Body of pancreas (tissue), 4 donors: ENCODE measurements around the gene JPH3. TPM values are rescaled to one million over a fixed set of nuclear protein-coding genes. Genes with fewer than 3 reads are reported as not detected.

Experiments
- ATAC-seq: fragments of 150-250 bp; one replicate; pipeline ENCODE4 v1.9.1; 2016
- DNase-seq, 4 donors: peaks; one replicate each; pipeline ENCODE4 v3.0.0-alpha.2; 2019
- H3K27ac ChIP-seq, 4 donors: fragments of 200-600 bp; sonication (generic); 1 replicate in 3 of 4; 2 replicates in 1 of 4; pipeline versions ENCODE4 v1.5.1 to v1.6.1; 2016 to 2019; ENCODE audit warnings: mild to moderate bottlenecking in 1 of 4, mixed read lengths in 1 of 4, moderate library complexity in 1 of 4
- H3K27me3 ChIP-seq, 2 donors: fragments of 200-600 bp; sonication (generic); one replicate each; pipeline ENCODE4 v1.6.0; 2016; ENCODE audit warnings: mild to moderate bottlenecking in 1 of 2
- H3K36me3 ChIP-seq, 2 donors: fragments of 200-600 bp; sonication (generic); replicated peaks in 1 of 2; 2 replicates each; pipeline ENCODE4 v1.5.1; 2016; ENCODE audit warnings: low read depth in 2 of 2; ENCODE audit not compliant: insufficient read depth in 1 of 2
- H3K4me1 ChIP-seq: fragments of 200-600 bp; sonication (generic); one replicate; pipeline ENCODE4 v1.6.0; 2016
- H3K4me3 ChIP-seq, 2 donors: fragments of 200-600 bp; sonication (generic); 1 replicate in 1 of 2; 2 replicates in 1 of 2; pipeline ENCODE4 v1.5.1; 2016 to 2019
- H3K9me3 ChIP-seq, 3 donors: fragments of 200-600 bp; sonication (generic); 1 replicate in 2 of 3; 2 replicates in 1 of 3; pipeline ENCODE4 v1.5.1; 2016
- POLR2A ChIP-seq, 3 donors: fragments of 450-650 bp; IDR thresholded peaks; one replicate each; pipeline ENCODE4 v1.6.1; 2016; ENCODE audit warnings: antibody characterized with exemption in 3 of 3, mild to moderate bottlenecking in 2 of 3
- WGBS, 2 donors: methylation state at CpG; one replicate each; pipeline ENCODE4 v1.1.5; 2017; 5-methylcytosine and 5-hydroxymethylcytosine counted together
- intact Hi-C: fragments of 100-400 bp; cut with DNase I; formaldehyde crosslinking; loops from one replicate; pipeline ENCODE4 v1.15.1; 2023
- total RNA-seq, 2 donors: library from RNA; depleted of rRNA; stranded (reverse); fragments of >200 nt; gene quantifications; one replicate each; pipeline ENCODE4 v1.1.0, GENCODE V29; 2016
- TF ChIP-seq, protein P1 (sequence below), 7 experiments: fragments of 450-650 bp in 4 of 7; fragments of 200-600 bp in 3 of 7; sonication (generic) in 3 of 7; IDR thresholded peaks; one replicate each; pipeline ENCODE4 v1.5.1; 2016 to 2019; ENCODE audit warnings: antibody characterized with exemption in 7 of 7

The JPH3 gene
- total RNA-seq, 2 donors from 2014 or later, result not detected

DNA sequence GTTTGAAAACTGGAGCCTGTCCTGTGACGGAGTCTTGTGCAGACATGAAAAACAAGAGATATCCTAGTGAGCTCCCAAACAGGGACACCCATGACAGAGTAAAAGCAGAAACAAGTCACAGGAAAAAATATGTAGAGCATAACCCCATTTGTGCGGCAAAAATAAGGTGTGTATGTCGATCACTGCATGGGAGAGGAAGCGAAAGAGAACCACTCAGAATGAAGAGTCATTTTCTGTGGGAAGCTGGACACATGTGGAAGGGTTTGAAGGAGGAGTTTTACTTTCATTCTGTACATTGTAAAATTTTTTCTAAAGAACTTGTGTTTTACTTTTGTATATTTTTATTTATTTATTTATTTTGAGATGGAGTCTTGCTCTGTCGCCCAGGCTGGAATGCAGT is 72.1 kb downstream of the JPH3 start:
- no peaks in the 10 kb centered on the region for H3K9me3 ChIP-seq
- TF ChIP-seq, protein P1, sequence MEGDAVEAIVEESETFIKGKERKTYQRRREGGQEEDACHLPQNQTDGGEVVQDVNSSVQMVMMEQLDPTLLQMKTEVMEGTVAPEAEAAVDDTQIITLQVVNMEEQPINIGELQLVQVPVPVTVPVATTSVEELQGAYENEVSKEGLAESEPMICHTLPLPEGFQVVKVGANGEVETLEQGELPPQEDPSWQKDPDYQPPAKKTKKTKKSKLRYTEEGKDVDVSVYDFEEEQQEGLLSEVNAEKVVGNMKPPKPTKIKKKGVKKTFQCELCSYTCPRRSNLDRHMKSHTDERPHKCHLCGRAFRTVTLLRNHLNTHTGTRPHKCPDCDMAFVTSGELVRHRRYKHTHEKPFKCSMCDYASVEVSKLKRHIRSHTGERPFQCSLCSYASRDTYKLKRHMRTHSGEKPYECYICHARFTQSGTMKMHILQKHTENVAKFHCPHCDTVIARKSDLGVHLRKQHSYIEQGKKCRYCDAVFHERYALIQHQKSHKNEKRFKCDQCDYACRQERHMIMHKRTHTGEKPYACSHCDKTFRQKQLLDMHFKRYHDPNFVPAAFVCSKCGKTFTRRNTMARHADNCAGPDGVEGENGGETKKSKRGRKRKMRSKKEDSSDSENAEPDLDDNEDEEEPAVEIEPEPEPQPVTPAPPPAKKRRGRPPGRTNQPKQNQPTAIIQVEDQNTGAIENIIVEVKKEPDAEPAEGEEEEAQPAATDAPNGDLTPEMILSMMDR (IDR thresholded peaks at IDR 0.05), result no peak
- no peak for TF ChIP-seq POLR2A (IDR thresholded peaks at IDR 0.05)
- intact Hi-C loops, result no loop called here
- 71 to 78% methylated on average over 5 of the region's 5 CpGs for WGBS, 2 donors
- H3K27me3 ChIP-seq, result no peaks in the 10 kb centered on the region
- H3K27ac ChIP-seq, result no peak overlapping the region
- no peak for DNase-seq
- H3K4me3 ChIP-seq, result no peak overlapping the region
- H3K4me1 ChIP-seq, result no peaks in the 10 kb centered on the region
- ATAC-seq, result no peak
- no peaks in the 10 kb centered on the region for H3K36me3 ChIP-seq

DNA sequence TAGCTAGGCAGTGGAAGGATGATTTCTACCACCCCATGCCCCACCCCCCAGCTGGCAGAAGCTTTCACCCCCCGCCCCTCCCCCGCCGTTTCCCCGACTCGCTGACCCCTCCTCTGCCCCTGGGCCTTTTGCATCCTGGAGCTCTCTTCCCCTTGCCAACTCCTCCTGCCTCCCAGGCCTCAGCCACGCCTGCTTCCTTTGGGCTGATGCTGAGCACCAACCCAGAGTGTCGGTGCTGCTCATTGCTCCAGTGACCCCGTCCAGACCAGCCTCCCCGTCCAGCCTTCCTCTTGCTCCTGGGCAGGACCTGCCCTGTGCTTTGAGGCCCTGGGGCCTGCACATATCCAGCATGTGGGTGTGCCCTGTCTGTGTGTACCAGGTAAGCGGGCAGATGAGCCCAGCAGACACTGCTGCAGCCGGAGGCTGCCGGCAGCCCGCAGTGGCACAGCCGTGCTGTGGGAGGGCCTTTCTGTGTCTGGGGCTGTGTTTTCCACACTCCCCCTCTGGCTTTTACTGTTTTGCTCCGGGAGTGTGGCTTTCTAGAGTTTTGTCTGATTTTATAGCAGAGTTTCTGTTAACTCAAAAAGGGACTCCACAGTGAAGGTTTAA is 72.9 kb downstream of the JPH3 start:
- no peak for DNase-seq
- intact Hi-C loops, result no loop called here
- H3K9me3 ChIP-seq, result no peaks in the 10 kb centered on the region
- H3K4me1 ChIP-seq, result no peaks in the 10 kb centered on the region
- H3K4me3 ChIP-seq, result no peak overlapping the region
- 31 to 40% methylated on average over 13 to 14 of the region's 15 CpGs for WGBS, 2 donors
- H3K27ac ChIP-seq, result no peak overlapping the region
- TF ChIP-seq, protein P1 (IDR thresholded peaks at IDR 0.05), result no peak
- no peak for TF ChIP-seq POLR2A (IDR thresholded peaks at IDR 0.05)
- H3K36me3 ChIP-seq, result no peaks in the 10 kb centered on the region
- H3K27me3 ChIP-seq, result no peaks in the 10 kb centered on the region
- no peak for ATAC-seq

DNA sequence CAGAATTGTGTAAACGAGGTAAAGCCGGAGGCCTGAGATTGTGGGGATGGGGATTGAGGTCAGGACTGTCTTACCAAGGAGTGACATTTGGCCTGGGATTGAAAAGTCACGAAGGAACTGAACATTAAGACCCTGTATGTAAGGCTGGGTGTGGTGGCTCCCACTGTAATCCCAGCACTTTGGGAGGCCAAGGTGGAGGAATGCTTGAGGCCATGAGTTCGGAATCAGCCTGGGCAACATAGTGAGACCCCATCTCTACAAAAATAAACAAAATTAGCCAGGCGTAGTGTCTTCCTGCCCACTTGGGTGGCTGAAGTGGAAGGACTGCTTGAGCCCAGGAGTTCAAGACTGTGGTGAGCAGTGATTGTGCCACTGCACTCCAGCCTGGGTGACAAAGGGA is 75.5 kb downstream of the JPH3 start:
- whole genome bisulfite sequencing, 2 donors, result 64 to 67% methylated on average over 5 of the region's 5 CpGs
- Histone ChIP-seq H3K36me3 (no peaks in the 10 kb centered on the region), H3K9me3 (no peaks in the 10 kb centered on the region), H3K4me1 (no peaks in the 10 kb centered on the region), H3K27me3 (no peaks in the 10 kb centered on the region), H3K27ac (no peak overlapping the region), H3K4me3 (no peak overlapping the region)
- no peak for DNase-seq
- TF ChIP-seq POLR2A (IDR thresholded peaks at IDR 0.05), result no peak
- TF ChIP-seq, protein P1 (IDR thresholded peaks at IDR 0.05), result no peak
- no peak for ATAC-seq
- intact Hi-C loops, result no loop called here

DNA sequence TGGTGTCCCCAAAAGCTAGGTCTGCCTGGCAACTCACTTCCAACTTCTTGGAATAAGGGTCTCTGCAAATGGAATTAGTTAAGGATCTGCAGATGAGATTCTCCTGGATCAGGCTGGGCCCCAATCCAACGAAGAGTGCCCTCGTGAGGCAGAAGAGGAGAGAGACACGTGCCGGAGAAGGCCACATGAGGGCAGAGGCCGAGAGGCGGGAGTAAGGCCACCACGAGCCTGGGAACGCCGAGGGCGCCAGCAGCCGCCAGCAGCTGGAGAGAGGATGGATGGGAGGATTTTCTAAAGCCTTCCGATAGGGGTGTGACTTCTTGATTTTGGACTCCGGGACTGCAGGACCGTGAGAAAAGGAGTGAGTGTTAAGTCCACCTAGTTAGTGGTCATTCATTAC is 76.3 kb downstream of the JPH3 start:
- Histone ChIP-seq H3K4me1 (no peaks in the 10 kb centered on the region), H3K27me3 (no peaks in the 10 kb centered on the region), H3K27ac (no peak overlapping the region), H3K36me3 (no peaks in the 10 kb centered on the region), H3K9me3 (no peaks in the 10 kb centered on the region), H3K4me3 (no peak overlapping the region)
- WGBS, 2 donors, result 32 to 48% methylated on average over 14 of the region's 14 CpGs
- TF ChIP-seq, protein P1 (IDR thresholded peaks at IDR 0.05), result no peak
- no peak for TF ChIP-seq POLR2A (IDR thresholded peaks at IDR 0.05)
- no peak for DNase-seq
- no peak for ATAC-seq
- intact Hi-C loops, result no loop called here

DNA sequence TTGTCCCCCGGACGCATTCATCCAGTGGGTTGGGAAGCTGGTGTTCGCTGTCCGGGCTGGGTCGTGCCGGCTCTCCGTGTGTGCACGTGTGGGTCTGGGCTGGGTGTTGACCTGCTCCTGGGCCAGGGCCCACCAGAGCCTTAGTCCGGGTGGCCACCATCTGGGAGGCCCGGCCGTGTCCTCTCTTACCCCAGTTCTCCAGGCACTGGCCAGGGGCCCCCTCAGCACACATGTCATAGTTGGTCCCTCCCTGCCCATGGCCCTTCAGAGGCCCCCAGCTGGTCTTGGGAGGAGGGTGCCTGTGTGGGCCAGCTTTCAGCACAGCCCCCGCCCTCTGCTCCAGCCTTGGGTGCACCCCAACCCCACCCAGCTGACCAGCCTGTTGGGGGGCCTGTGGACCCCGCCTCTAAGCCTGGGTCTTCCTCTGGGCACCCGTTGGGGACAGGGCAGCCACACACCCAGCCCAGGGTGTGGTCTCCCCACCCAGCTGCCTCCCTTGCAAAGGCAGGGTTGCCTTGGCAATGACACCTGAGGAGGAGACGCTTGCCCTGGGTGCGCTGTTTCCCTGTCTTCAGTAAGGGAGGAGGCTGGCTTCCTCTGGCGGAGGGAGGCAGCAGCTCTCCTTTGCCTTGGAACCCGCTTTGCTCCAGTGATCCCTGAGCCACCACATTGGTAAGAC is 77.4 kb downstream of the JPH3 start:
- WGBS, 2 donors, result 77 to 80% methylated on average over 12 to 17 of the region's 18 CpGs
- Histone ChIP-seq H3K36me3 (no peaks in the 10 kb centered on the region), H3K27me3 (no peaks in the 10 kb centered on the region), H3K9me3 (no peaks in the 10 kb centered on the region), H3K4me1 (no peaks in the 10 kb centered on the region), H3K27ac (no peak overlapping the region), H3K4me3 (no peak overlapping the region)
- intact Hi-C loops, result no loop called here
- ATAC-seq, result no peak
- no peak for DNase-seq
- TF ChIP-seq, protein P1 (IDR thresholded peaks at IDR 0.05), result no peak
- TF ChIP-seq POLR2A (IDR thresholded peaks at IDR 0.05), result no peak
